CD4-positive, alpha-beta T cell treated with Interleukin-10 for 1 hour (primary cell): ENCODE measurements around the gene SNW1.
"Not testable (repeated sequence)": the region's sequence is repeated elsewhere in the genome, so short reads cannot be mapped to it uniquely, and the experiment has no call there.

Experiments
- DNase-seq: peaks from one replicate; pipeline ENCODE4 v3.0.0-alpha.2; 2020

The SNW1 gene

DNA sequence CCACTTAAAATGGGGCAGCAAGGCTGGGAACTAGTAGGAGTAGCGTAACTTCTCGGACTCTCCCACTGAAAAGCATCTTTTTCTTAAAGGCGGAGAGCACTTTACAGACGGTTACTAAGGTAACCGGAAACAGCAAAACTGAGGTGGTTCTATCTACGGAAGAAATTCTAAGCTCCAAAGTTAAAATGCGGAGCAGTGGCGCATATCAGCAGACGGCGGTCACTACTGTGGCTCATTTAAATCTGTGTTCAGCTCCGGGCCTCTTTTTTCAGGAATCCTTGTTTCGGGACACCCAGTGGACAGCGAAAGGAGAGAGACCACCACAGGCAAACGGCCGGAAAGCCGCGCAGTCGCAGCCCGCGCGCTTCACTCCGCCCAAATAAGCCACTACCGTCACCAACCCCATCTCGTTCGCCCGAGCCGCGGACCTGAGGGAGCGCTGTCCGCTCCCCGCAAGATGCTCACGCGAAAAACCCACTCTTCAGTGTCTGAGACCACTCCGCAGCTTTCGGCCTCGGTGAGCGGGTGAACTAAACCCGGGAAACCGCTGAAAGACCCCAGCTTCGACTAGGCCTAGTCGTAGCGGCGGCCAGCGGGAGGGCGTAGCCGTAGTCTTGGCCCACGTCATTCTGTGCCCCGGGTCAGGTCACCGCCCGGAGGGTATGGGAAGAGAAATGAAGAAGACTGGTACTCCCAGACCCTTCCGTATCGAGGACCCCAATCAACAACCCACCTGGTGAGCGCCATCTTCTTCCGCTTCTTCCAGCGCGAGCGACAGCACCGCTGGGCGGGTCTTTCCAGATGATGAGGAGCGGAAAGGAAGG lies at the start of gene SNW1:
TSS of gene SNW1 (minus strand) at position 776 of the 824 bp plus-strand sequence. CDS start at position 747, 29 bp downstream.
- DNase-seq = peak; percentile 95

DNA sequence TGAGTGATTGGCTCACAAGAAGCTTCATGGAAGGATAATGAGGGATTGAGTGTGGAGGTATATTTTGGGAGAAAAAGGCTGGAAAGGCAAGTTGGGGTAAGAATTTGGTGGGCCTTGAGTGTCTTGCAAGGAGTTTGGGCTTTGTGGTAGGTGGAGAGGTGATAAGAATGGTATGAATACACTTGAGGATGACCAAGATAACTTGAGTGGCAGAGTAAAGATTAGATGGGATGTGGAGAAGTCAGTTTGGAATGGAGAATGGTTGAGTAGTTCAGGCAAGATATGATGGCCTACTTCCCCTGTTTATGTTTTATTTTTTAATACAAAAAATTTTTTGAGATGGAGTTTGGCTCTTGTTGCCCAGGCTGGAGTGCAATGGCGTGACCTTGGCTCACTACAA lies 48.1 kb upstream of the SNW1 start:
- no peak for DNase-seq

DNA sequence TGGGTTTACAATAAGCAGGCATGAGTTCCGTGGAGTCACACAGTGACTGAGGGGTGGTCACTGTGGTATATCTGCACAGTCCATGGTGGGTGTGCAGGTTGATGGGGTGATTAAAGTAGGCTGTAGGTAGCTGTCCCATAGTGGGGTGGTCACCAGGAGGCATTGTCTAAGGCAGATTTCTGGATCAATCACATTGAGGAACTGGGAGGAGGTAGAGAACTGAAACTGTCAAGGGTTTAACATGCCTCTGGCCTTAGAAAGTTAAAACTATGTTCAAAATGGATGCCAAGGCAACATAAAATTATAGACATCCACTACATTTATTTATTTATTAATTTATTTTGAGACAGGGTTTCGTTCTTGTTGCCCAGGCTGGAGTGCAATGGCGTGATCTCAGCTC lies 47.3 kb upstream of the SNW1 start:
- no peak for DNase-seq

DNA sequence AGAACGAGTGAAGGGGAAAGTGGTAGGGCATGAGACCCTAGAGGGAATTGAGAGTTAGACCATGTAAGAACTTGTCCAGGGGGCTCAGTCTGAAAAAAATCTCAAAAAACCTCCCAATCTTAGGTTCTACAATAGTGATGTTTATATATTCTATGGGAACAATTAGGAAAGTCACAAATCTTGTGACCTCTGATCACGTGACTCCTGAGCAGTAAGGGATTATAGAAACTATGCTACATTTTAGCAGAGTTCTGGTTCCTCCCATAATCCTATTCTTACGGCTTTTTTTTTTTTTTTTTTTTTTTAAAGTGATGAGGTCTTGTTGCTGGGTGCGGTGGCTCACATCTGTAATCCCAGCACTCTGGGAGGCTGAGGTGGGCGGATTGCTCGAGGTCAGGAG lies 44.8 kb upstream of the SNW1 start:
- DNase-seq = no peak

DNA sequence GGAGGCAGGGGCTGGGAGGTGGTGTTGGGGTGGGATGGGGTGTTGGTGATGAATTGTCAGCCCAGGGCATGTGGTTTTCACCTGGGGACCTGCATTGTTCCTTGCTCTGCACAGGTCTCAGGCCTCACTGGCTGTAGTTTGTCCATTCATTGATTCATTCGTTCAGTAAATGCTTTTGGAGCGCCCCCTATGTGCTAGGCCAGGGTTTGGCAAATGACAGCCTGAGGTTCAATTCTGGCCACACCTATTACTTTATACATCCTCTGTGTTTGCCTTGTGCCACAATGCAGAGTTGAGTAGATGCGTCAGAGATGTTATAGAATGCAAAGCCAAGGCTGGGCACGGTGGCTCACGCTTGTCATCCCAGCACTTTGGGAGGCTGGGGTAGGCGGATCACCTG lies 43.6 kb upstream of the SNW1 start:
- DNase-seq = peak; percentile 15

DNA sequence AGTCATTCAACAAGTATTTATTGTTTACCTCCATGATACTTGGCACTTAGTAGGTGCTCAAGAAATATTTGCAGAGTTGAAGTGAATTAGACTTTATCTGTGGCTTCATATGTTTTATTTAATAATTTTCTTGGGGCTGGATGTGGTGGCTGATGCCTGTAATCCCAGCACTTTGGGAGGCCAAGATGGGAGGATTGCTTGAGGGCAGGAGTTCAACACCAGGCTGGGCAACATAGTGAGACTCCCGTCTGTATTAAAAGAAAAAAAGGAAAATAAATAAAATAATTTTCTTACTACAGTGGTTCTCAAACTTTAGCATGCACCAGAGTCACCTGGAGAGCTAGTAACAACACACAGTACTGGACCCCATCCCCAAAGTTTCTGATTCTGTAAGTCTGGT lies 39.9 kb upstream of the SNW1 start:
- DNase-seq = no peak

DNA sequence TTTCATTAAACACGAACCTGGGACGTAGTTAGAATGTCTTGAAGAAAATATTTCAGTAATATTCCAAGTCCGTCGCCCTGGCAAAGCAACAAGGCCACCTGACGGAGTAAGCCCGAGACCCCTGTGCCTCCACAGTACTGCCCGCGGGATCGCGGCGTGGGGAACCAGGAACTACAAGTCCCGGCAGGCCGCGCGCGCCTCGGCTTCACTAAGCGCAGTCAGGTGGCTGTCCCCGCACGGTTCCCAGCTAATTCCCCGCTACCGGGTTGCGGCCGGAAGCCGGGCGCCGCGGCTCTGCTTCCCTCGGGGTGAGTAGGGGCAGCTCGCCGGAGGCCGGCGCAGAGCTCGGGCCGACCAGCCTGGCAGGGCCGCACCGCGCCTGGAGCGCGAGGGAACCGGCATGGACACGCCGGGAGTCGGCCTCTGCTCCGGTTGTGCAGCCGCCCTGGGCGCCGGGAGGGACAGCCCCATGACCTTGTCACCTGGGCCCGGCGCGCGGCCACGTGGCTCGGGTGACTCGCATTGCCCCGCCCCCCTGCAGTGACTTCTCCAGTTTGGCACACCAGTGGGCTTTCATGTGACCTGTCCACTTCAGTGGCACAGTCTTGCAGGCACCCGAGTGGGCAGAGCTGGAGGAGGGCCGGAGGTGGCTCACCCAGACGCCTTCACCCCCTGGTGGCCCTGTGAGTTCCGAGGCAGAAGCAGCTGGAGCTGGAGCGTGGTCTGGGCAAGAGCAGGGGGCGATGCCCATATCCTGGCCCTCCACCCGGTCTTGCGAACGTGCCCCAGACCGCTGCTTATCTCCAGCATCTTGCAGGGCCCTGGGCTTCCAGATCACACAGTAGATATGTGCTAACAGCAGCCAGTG lies 39.1 kb upstream of the SNW1 start, which contains the start of gene ADCK1:
TSS of gene ADCK1 (plus strand) at position 247 of the 868 bp plus-strand sequence. CDS start 18,870 bp downstream, outside the sequence.
- DNase-seq = peak; percentile 82

DNA sequence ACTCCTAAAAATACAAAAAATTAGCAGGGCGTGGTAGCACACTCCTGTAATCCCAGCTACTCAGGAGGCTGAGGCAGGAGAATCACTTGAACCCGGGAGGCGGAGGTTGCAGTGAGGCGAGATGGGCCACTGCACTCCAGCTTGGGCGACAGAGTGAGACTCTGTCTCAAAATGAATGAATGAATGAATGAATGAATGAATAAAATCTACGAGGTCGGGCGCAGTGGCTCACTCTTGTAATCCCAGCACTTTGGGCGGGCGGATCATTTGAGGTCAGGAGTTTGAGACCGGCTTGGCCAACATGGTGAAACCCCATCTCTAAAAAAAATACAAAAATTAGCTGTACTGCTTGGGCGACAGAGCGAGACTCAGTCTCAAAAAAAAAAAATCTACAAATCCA lies 38.5 kb upstream of the SNW1 start:
- not testable (repeated sequence) for DNase-seq

- DNase-seq = no peak
Observed at GRCh38 chr14:77794357-77794756, 33.4 kb upstream of the SNW1 start.

GRCh38 chr14:77793255-77793654 lies 32.3 kb upstream of the SNW1 start:
- not testable (repeated sequence) for DNase-seq

GRCh38 chr14:77791225-77791600 lies 30.3 kb upstream of the SNW1 start:
- DNase-seq = no peak

GRCh38 chr14:77790566-77791224 lies 29.7 kb upstream of the SNW1 start:
- no peak for DNase-seq

GRCh38 chr14:77786148-77786547 lies 25.2 kb upstream of the SNW1 start:
- DNase-seq = no peak

DNA sequence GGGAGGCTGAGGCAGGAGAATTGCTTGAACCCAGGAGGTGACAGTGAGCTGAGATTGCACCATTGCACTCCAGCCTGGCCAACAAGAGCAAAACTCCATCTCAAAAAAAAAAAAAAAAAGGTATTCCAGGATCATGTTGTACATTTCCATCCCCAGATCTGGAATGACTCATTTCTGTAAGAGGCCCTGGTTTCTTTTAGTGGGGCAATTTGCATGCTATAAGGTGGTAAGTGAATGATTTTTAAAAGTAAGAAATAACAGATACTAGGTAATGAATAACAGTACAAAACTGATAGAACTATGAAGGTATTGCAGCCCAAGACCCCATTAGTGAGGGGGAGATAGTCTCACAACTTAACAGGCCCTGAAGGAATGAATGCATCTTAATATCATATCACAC lies 21.2 kb upstream of the SNW1 start:
- no peak for DNase-seq

DNA sequence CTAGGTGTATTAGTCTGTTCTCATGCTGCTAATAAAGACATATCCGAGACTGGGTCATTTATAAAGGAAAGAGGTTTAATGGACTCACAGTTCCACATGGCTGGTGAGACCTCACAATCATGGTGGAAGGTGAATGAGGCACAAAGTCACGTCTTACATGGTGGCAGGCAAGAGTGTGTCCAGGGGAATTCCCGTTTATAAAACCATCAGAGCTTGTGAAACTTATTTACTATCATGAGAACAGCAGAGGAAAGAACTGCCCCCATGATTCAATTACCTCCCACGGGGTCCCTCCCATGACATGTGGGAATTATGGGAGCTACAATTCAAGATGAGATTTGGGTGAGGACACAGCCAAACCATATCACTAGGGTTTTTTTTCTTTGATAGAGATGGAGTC lies 13.0 kb upstream of the SNW1 start:
- DNase-seq = not testable (repeated sequence)

- not testable (repeated sequence) for DNase-seq
Observed at GRCh38 chr14:77768442-77769069, 7.6 kb upstream of the SNW1 start.

GRCh38 chr14:77763978-77764377 lies 3.0 kb upstream of the SNW1 start:
- DNase-seq = no peak

DNA sequence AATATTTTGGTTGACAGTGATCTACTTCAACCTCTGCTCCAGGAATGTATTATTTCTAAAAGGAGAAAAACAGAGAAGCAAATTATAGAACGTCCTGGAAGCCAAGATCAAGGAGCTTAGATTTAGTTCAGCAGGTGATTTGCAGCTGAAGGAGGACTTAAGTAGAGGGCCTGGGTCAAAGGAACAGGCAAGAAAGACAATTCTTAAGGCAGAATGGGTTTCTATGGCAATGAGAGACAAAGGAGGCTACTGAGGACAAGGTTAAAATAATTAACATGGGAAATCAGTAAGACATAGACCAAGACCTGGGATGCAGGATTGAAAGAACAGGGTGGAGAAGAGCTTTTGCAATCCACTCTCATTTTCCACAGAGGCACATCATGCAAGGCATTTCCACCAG lies 2.4 kb upstream of the SNW1 start:
- no peak for DNase-seq

- DNase-seq = no peak
Observed at GRCh38 chr14:77761205-77761931, 412 bp upstream of the SNW1 start.

- DNase-seq = no peak
Observed at GRCh38 chr14:77752799-77753516, 8.0 kb downstream of the SNW1 start.

- no peak for DNase-seq
Observed at GRCh38 chr14:77752266-77752665, 8.7 kb downstream of the SNW1 start.
